ENCODE data around the gene FRMD4A.

FRMD4A gene

DNA sequence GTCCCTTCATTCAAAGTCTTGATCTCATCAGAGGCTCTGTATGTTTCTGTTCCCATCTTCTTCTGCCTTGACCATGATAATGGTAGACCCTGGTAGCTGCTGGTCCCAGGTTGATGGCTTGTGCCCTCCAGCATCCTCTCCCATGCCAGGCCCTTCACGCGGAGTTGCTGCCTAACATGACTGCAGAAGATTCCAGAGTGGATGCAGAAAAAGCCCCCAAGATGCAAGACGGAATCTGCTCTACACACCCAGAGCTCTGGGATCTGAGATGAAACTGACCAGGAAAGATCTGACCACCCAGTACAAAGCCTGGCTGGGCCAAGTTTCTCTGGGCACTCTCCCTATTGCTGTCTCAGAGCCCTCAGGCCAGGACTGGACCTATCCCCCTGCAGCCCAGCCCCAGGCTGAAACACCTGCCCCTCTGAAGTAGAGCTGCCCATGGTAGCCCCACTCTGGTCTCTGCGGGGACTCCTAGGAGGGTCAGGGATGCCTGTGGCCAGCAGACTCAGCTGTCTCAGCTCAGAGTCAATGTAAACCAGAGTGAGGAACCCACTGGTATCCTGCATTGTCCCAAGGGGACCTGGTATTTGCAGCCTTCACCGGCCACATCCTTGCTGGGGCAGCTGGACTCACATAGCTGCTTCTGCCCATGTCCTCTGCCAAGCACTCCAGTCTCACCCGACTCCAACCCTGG, 9.5 kb upstream of the FRMD4A start:
- TF ChIP-seq, protein P1, sequence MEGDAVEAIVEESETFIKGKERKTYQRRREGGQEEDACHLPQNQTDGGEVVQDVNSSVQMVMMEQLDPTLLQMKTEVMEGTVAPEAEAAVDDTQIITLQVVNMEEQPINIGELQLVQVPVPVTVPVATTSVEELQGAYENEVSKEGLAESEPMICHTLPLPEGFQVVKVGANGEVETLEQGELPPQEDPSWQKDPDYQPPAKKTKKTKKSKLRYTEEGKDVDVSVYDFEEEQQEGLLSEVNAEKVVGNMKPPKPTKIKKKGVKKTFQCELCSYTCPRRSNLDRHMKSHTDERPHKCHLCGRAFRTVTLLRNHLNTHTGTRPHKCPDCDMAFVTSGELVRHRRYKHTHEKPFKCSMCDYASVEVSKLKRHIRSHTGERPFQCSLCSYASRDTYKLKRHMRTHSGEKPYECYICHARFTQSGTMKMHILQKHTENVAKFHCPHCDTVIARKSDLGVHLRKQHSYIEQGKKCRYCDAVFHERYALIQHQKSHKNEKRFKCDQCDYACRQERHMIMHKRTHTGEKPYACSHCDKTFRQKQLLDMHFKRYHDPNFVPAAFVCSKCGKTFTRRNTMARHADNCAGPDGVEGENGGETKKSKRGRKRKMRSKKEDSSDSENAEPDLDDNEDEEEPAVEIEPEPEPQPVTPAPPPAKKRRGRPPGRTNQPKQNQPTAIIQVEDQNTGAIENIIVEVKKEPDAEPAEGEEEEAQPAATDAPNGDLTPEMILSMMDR (IDR thresholded peaks at IDR 0.05; ENCODE audit: low read depth, low read length), result no peak
- TF ChIP-seq, protein P2, sequence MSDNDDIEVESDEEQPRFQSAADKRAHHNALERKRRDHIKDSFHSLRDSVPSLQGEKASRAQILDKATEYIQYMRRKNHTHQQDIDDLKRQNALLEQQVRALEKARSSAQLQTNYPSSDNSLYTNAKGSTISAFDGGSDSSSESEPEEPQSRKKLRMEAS (IDR thresholded peaks at IDR 0.05; ENCODE audit: low read depth, low read length), result no peak
- no peak for TF ChIP-seq MYC (IDR thresholded peaks at IDR 0.05; ENCODE audit: low read depth, low read length)
- no peak for TF ChIP-seq POLR2A (IDR thresholded peaks at IDR 0.05; ENCODE audit: extremely low read depth, insufficient read length)
- DNase-seq (ENCODE audit: low read depth), result no peak
- no peak overlapping the region for H3K4me3 ChIP-seq (ENCODE audit: low read depth, low read length)

DNA sequence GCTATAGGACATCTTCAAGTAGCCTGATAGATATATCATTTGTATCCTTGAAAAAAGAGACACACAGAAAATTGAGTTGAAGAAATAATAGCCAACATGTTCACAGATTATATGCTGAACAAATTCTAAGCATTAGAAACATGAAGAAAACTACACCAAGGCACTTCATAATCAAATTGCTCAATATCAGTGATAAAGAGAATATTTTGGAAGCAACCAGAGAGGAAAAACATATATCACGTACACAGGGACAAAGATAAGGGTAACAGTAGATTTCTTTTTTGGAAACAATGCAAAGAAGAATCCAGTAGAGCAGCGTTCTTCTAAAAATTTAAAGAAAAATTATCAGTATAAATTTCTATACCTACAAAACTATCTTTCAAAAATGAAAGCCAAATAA, 6.0 kb upstream of the FRMD4A start:
- H3K4me3 ChIP-seq (ENCODE audit: low read depth, low read length), result no peak overlapping the region
- TF ChIP-seq, protein P2 (IDR thresholded peaks at IDR 0.05; ENCODE audit: low read depth, low read length), result no peak
- TF ChIP-seq POLR2A (IDR thresholded peaks at IDR 0.05; ENCODE audit: extremely low read depth, insufficient read length) (no peak), MYC (IDR thresholded peaks at IDR 0.05; ENCODE audit: low read depth, low read length) (no peak)
- TF ChIP-seq, protein P1 (IDR thresholded peaks at IDR 0.05; ENCODE audit: low read depth, low read length), result no peak
- no peak for DNase-seq (ENCODE audit: low read depth)

DNA sequence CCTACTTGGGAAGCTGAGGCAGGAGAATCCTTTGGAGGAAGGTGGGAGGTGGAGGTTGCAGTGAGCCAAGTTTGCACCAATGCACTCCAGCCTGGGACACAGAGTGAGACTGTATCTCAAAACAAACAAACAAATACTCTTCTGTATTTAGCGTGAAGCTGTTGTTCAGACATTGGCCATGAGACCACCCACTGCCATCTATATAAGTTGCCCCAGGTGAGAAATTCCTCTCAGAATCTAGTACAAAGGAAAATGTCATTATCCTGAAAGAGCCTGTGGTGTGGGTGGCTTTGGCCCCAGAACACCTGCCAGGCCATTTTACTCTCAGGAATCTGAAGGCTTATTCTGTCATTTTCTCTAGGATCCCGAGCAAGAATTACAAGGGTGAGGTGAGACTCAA, 4.0 kb upstream of the FRMD4A start:
- TF ChIP-seq, protein P1 (IDR thresholded peaks at IDR 0.05; ENCODE audit: low read depth, low read length), result no peak
- no peak for TF ChIP-seq MYC (IDR thresholded peaks at IDR 0.05; ENCODE audit: low read depth, low read length)
- no peak overlapping the region for H3K4me3 ChIP-seq (ENCODE audit: low read depth, low read length)
- no peak for DNase-seq (ENCODE audit: low read depth)

DNA sequence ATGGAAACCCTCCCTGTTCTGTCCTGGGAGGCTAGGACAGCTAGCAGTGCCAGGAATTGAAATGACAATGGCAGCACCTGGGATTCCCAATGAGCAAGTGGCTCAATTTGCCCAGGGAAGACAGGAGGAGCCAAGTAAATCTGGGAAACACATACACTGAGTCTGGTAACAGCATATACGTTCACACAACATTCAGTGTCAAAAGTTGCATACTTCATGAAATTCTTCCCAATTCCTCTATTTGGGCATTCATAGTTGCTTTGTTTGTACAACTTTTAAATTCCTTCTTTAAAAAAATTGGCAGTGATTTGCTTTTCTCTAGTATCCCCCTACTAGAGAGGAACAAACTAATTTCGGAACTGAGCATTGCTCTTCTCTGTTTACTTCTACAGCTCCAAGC, 2.9 kb upstream of the FRMD4A start:
- no peak for TF ChIP-seq POLR2A (IDR thresholded peaks at IDR 0.05; ENCODE audit: extremely low read depth, insufficient read length)
- no peak for TF ChIP-seq MYC (IDR thresholded peaks at IDR 0.05; ENCODE audit: low read depth, low read length)
- TF ChIP-seq, protein P2 (IDR thresholded peaks at IDR 0.05; ENCODE audit: low read depth, low read length), result no peak
- TF ChIP-seq, protein P1 (IDR thresholded peaks at IDR 0.05; ENCODE audit: low read depth, low read length), result no peak
- no peak overlapping the region for H3K4me3 ChIP-seq (ENCODE audit: low read depth, low read length)
- DNase-seq (ENCODE audit: low read depth), result no peak

DNA sequence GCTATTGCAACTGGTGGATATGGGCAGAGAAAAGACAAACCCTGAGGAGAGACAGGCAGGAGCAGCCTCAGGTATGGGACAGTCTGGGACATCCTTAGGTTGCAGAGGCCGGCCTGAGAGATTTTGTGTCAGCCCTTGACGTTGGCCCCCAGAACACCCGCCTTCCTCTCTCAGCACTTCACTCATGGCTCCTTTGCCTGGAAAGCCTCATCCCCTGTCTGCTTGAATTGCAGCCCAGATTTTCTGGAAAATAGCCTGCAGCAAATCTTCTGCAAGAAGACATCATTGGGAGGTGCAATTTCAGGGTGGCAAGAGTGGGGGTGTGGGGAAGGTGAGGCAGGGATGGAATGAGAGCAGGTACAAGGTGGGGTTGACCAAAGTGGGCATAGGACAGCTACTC, 2.2 kb upstream of the FRMD4A start:
- H3K4me3 ChIP-seq (ENCODE audit: low read depth, low read length), result no peak overlapping the region
- no peak for TF ChIP-seq MYC (IDR thresholded peaks at IDR 0.05; ENCODE audit: low read depth, low read length)
- no peak for DNase-seq (ENCODE audit: low read depth)

DNA sequence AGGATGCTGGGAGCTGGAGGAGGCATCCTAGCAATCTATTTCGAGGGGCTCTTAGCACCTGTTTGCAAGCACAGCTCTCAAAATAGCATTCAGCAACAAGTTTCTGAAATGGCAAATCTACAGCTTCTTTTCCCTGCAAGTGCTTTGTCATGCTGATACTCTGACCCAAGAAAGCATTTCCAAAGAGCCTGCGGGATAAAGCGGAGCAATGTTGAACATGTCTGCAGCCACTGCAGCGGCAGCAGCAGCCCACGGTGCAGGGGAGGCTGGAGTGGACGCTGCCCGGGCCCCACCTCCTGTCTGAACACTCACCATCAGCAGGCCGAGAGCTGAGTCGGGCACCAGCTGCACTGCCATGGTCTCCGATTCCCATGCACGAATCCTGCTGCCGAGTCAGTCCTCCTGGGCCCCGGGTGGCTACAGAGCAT, 964 bp downstream of the FRMD4A start:
- no peak for DNase-seq (ENCODE audit: low read depth)
- H3K4me3 ChIP-seq (ENCODE audit: low read depth, low read length), result no peak overlapping the region
- TF ChIP-seq MYC (IDR thresholded peaks at IDR 0.05; ENCODE audit: low read depth, low read length), result no peak
- TF ChIP-seq, protein P2 (IDR thresholded peaks at IDR 0.05; ENCODE audit: low read depth, low read length), result no peak
- TF ChIP-seq, protein P1 (IDR thresholded peaks at IDR 0.05; ENCODE audit: low read depth, low read length), result no peak
- no peak for TF ChIP-seq POLR2A (IDR thresholded peaks at IDR 0.05; ENCODE audit: extremely low read depth, insufficient read length)

All from NB4 (cell line).